Ovary (tissue), 9 donors: Measurements from ENCODE around the gene VIPR2. TPM values are rescaled to one million over a fixed set of nuclear protein-coding genes. Genes with fewer than 3 reads are reported as not detected.

Source experiments
- DNase-seq, 5 donors: peaks; one replicate each; pipeline ENCODE4 v3.0.0-alpha.2; 2019 to 2020
- H3K27ac ChIP-seq, 2 donors: fragments of 200-600 bp; one replicate each; pipeline versions ENCODE4 v1.5.1 to v1.8.0; 2019 to 2022
- H3K27me3 ChIP-seq: fragments of 200-600 bp; one replicate; pipeline ENCODE4 v1.8.0; 2022
- H3K36me3 ChIP-seq: fragments of 200-600 bp; sonication (generic); one replicate; pipeline ENCODE4 v1.5.1; 2019
- H3K4me1 ChIP-seq: one replicate; pipeline ENCODE4 v1.8.1; 2013; ENCODE audit warnings: mild to moderate bottlenecking, moderate library complexity; ENCODE audit not compliant: insufficient read depth
- H3K4me3 ChIP-seq: fragments of 200-600 bp; sonication (generic); one replicate; pipeline ENCODE4 v1.5.1; 2017
- H3K9me3 ChIP-seq, 2 donors: fragments of 200-600 bp in 1 of 2; sonication (generic) in 1 of 2; one replicate each; pipeline versions ENCODE4 v1.5.1 to v1.8.1; 2013 to 2019; ENCODE audit warnings: mild to moderate bottlenecking in 1 of 2, moderate library complexity in 1 of 2
- EP300 ChIP-seq: sonication (generic); formaldehyde crosslinking; IDR thresholded peaks from one replicate; pipeline ENCODE4 v1.6.1; 2017; ENCODE audit warnings: antibody characterized with exemption
- POLR2A ChIP-seq: fragments of 450-650 bp; IDR thresholded peaks from one replicate; pipeline ENCODE4 v1.6.1; 2017; ENCODE audit warnings: antibody characterized with exemption, mild to moderate bottlenecking, moderate library complexity
- WGBS, 3 donors: extraction: QIAGEN DNeasy Blood & Tissue Kit in 1 of 3; methylation state at CpG; one replicate each; pipeline versions ENCODE4 v1.1.5 to v1.1.7; 2013 to 2017; 5-methylcytosine and 5-hydroxymethylcytosine counted together
- intact Hi-C, 4 donors: fragments of 100-400 bp; cut with DNase I; formaldehyde crosslinking; loops; one replicate each; pipeline versions ENCODE4 v1.11.0 to v1.15.1; 2022 to 2023
- polyA plus RNA-seq, 2 donors: library from polyadenylated mRNA; stranded (reverse); fragments of 200-250 nt in 1 of 2; fragments of 350-450 nt in 1 of 2; fragmentation: Illumina TruSeq in 1 of 2; extraction: RNeasy Lipid Tissue Mini Kit (QIAGEN cat#74804) in 1 of 2; gene quantifications; one replicate each; pipeline ENCODE4 v1.2.3, GENCODE V29; 2013 to 2014
- total RNA-seq, 7 donors: library from RNA; depleted of rRNA in 2 of 7; stranded (reverse); fragments of >200 nt in 2 of 7; fragmentation: NEBNext Ultra II Directional in 3 of 7; extraction: Animal tissue kit (Norgen Biotek cat#: 25700) in 3 of 7; gene quantifications; one replicate each; pipeline versions ENCODE4 v1.1.0 to v1.2.4, GENCODE V29; 2016 to 2023
- TF ChIP-seq, protein P1 (sequence below), 3 donors: fragments of 450-650 bp in 2 of 3; fragments of 200-600 bp in 1 of 3; IDR thresholded peaks; one replicate each; pipeline versions ENCODE4 v1.5.1 to v1.8.0; 2016 to 2022; ENCODE audit warnings: antibody characterized with exemption in 3 of 3, mild to moderate bottlenecking in 1 of 3
- donor health status: DM: no; HTN: no; CAD: no; lungs with moderate emphysema.
- donor health status: DM: no; HTN: no; CAD: no.
- donor health status: Bipolar disorder and iron deficiency.
- donor health status: DM: yes; HTN: yes; CAD: no.
- donor health status: DM: no; HTN: no; CAD: no.
- donor health status: DM: yes; HTN: yes; CAD: no.

The VIPR2 gene
- total and polyA plus RNA-seq, 9 donors, result 3.6 to 18.0 (median 9.0) TPM

- WGBS, 3 donors, result 93 to 94% (median 94%) methylated on average over 23 of the region's 23 CpGs
- no peak overlapping the region for H3K4me3 ChIP-seq
- no peak overlapping the region for H3K27ac ChIP-seq
- intact Hi-C loops, result loop anchor here in 1 of 4 donors (10.0 kb wide), 1 partner anchor 106 kb away; no protein-coding TSS in a partner anchor
- H3K4me1 ChIP-seq, result peaks cover 4% of the 10 kb centered on the region
- no peaks in the 10 kb centered on the region for H3K9me3 ChIP-seq
- no peaks in the 10 kb centered on the region for H3K27me3 ChIP-seq
- TF ChIP-seq POLR2A (no peak), EP300 (no peak)
- TF ChIP-seq, protein P1, sequence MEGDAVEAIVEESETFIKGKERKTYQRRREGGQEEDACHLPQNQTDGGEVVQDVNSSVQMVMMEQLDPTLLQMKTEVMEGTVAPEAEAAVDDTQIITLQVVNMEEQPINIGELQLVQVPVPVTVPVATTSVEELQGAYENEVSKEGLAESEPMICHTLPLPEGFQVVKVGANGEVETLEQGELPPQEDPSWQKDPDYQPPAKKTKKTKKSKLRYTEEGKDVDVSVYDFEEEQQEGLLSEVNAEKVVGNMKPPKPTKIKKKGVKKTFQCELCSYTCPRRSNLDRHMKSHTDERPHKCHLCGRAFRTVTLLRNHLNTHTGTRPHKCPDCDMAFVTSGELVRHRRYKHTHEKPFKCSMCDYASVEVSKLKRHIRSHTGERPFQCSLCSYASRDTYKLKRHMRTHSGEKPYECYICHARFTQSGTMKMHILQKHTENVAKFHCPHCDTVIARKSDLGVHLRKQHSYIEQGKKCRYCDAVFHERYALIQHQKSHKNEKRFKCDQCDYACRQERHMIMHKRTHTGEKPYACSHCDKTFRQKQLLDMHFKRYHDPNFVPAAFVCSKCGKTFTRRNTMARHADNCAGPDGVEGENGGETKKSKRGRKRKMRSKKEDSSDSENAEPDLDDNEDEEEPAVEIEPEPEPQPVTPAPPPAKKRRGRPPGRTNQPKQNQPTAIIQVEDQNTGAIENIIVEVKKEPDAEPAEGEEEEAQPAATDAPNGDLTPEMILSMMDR (IDR thresholded peaks at IDR 0.05), result no peak
- no peaks in the 10 kb centered on the region for H3K36me3 ChIP-seq
- peak in 2 of 5 donors; percentile 11 to 31 for DNase-seq
Measured at GRCh38 chr7:159140170-159140910, 4.3 kb downstream of the VIPR2 start.

DNA sequence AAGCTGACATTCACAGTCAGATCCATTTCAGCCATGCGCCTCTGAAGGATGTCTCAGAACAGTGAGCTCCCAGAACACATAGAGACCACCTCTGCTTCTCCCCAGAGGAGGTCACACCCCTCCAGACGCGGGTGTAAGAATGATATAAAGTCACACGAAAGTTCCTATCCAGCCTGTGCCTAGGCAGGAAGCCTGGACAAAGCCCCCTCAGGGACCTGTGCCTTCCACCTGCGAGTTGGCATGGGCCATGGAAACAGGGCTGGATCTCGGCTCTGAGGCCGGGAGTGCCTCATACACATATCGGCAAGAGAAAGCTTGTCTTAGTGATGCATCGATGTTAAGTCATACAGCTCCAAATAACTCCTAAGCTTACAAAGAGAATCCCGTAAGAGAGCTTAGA is 5.0 kb downstream of the VIPR2 start:
- Histone ChIP-seq H3K9me3 (no peaks in the 10 kb centered on the region), H3K27me3 (no peaks in the 10 kb centered on the region), H3K4me1 (peaks cover 4% of the 10 kb centered on the region), H3K4me3 (no peak overlapping the region), H3K27ac (no peak overlapping the region), H3K36me3 (no peaks in the 10 kb centered on the region)
- TF ChIP-seq, protein P1 (IDR thresholded peaks at IDR 0.05), result no peak
- TF ChIP-seq EP300 (no peak), POLR2A (no peak)
- WGBS, 3 donors, result 94 to 95% (median 95%) methylated on average over 10 of the region's 10 CpGs
- DNase-seq, result peak in 2 of 5 donors; percentile 11 to 24
- intact Hi-C loops, result loop anchor here in 1 of 4 donors (10.0 kb wide), 1 partner anchor 105 kb away; no protein-coding TSS in a partner anchor

- peaks cover 4% of the 10 kb centered on the region for H3K4me1 ChIP-seq
- peak in 2 of 5 donors; percentile 3 to 18 for DNase-seq
- no peak overlapping the region for H3K27ac ChIP-seq
- WGBS, 3 donors, result 94 to 96% (median 94%) methylated on average over 10 of the region's 10 CpGs
- intact Hi-C loops, result no loop called here
- H3K9me3 ChIP-seq, result no peaks in the 10 kb centered on the region
- H3K36me3 ChIP-seq, result no peaks in the 10 kb centered on the region
- no peaks in the 10 kb centered on the region for H3K27me3 ChIP-seq
- H3K4me3 ChIP-seq, result no peak overlapping the region
- no peak for TF ChIP-seq EP300
- TF ChIP-seq, protein P1 (IDR thresholded peaks at IDR 0.05), result no peak
- no peak for TF ChIP-seq POLR2A
Measured at GRCh38 chr7:159139202-159139601, 5.5 kb downstream of the VIPR2 start.

DNA sequence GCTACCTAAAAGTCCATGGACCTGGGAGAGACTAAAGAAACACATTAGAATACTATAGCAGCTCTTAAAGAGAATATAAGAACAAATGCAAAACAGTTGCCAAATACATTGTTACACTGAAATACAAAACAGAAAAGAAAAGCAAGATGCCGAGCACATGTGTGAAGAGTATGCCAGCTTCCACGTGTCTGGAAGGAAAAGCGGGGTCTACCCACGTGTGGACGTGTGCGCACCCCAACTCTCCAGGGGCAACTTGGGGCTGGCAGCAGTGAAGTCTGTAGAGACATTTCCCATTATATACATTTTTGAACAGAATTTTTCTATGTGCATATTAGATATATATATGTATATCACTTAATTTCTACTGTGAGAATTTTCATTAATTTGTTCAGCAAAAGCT is 6.2 kb downstream of the VIPR2 start:
- Histone ChIP-seq H3K4me1 (peaks cover 2% of the 10 kb centered on the region), H3K27me3 (no peaks in the 10 kb centered on the region), H3K27ac (no peak overlapping the region), H3K36me3 (no peaks in the 10 kb centered on the region), H3K4me3 (no peak overlapping the region), H3K9me3 (no peaks in the 10 kb centered on the region)
- WGBS, 3 donors, result 94 to 97% (median 95%) methylated on average over 6 of the region's 6 CpGs
- no peak for TF ChIP-seq EP300
- TF ChIP-seq, protein P1 (IDR thresholded peaks at IDR 0.05), result no peak
- TF ChIP-seq POLR2A, result no peak
- DNase-seq, result no peak
- intact Hi-C loops, result no loop called here
